ENCODE measurements around the gene TUBGCP2.

GRCh38 chr10:133325440-133326222, 17.0 kb upstream of the TUBGCP2 start:
- no peak for TF ChIP-seq POLR2A (IDR thresholded peaks at IDR 0.05)
- TF ChIP-seq, protein P1, sequence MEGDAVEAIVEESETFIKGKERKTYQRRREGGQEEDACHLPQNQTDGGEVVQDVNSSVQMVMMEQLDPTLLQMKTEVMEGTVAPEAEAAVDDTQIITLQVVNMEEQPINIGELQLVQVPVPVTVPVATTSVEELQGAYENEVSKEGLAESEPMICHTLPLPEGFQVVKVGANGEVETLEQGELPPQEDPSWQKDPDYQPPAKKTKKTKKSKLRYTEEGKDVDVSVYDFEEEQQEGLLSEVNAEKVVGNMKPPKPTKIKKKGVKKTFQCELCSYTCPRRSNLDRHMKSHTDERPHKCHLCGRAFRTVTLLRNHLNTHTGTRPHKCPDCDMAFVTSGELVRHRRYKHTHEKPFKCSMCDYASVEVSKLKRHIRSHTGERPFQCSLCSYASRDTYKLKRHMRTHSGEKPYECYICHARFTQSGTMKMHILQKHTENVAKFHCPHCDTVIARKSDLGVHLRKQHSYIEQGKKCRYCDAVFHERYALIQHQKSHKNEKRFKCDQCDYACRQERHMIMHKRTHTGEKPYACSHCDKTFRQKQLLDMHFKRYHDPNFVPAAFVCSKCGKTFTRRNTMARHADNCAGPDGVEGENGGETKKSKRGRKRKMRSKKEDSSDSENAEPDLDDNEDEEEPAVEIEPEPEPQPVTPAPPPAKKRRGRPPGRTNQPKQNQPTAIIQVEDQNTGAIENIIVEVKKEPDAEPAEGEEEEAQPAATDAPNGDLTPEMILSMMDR (IDR thresholded peaks at IDR 0.05): no peak
